CMK (cell line): ENCODE data around the gene AMDHD2.
"Not testable (repeated sequence)": the region's sequence is repeated elsewhere in the genome, so short reads cannot be mapped to it uniquely, and the experiment has no call there.

ENCODE experiments used
- DNase-seq: peaks from one replicate; pipeline ENCODE4 v3.0.0-alpha.2; 2010; ENCODE audit warnings: low read depth

The AMDHD2 gene

DNA sequence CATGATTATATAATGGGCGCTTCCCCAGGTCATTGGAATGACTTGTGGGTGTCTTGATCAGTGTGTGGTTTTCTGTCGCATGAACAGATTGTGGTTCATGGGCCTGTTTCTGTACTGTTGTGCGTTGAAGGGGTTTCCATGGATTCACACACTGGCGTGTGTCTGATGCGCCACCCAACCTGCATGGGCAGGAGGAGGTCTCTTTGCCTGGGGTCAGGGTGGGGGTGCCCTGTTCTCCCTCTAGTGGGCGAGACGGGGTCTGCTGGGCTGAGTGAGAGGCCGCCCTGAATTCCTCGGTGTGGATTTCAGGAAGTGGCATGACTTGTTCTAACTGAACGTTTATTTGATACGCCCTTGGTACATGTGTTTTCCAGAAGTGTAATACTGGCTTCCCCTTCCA, 60.0 kb downstream of the AMDHD2 start:
- not testable (repeated sequence) for DNase-seq

DNA sequence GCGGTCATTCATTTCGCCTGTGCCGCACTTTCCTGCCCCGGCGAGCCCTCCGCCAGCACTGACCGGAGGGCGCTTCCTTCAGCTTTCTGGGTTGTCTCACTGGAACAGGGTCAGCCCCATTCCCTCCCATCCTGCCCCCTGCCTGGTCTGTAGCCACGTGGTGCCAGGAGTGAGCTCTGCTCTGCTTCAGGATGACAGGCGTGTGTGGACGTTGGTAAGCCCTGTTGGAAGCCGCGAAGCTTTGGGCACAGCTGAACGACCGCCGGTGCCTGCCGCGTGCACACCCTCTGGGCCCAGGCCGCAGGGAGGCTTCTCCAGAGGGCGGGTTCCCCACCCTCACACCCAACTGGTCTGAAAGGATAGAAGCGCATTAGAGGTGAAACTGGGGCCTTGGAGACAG, 60.6 kb downstream of the AMDHD2 start:
- not testable (repeated sequence) for DNase-seq
